22Rv1 (cell line): ENCODE data around the gene CROCC2.

Experiments used
- H3K27ac ChIP-seq: fragments of 450-650 bp; 2 replicates; pipeline ENCODE4 v1.5.1; 2017
- ZFX ChIP-seq: fragments of 450-650 bp; IDR thresholded peaks from 2 replicates; pipeline ENCODE4 v1.6.1; 2017; ENCODE audit warnings: antibody characterized with exemption, borderline replicate concordance
- TF ChIP-seq, protein P1 (sequence below): fragments of 450-650 bp; IDR thresholded peaks from 2 replicates; pipeline ENCODE4 v1.5.1; 2017; ENCODE audit warnings: mild to moderate bottlenecking

The CROCC2 gene

DNA sequence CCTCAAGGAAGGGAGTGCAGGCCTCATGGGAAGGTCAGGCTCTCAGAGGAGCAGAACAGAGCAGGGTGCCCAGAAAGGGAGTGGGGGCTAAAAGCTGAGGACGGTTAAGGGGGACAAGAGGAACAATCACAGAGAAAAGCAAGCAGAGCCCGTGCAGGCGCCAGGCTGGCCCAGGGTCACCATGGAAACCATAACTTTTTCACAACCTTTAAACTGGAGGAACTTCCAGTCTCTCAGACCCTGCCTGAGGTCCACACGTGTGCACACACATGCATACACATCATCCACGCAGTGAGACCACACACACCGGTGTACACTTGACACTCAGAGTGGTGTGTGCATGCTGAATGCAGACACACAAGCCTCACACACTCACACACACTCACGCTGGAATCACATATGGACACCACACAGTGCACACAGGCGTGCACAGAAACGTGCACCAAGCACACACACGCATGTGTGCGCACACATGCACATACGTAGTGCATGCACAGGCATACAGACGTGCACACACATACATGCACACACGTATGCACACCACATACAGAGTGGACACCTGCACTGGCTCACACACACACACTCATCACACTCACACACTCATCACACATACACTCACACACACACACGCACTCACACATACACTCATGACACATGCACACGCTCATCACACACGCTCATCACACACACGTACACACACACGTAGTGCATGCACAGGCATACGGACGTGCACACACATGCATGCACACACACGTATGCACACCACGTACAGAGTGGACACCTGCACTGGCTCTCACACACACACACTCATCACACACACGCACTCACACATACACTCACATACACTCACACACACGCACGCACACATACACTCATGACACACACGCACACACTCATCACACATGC lies 55.1 kb downstream of the CROCC2 start:
- H3K27ac ChIP-seq, result no peak overlapping the region
- TF ChIP-seq ZFX, result no peak
- TF ChIP-seq, protein P1, sequence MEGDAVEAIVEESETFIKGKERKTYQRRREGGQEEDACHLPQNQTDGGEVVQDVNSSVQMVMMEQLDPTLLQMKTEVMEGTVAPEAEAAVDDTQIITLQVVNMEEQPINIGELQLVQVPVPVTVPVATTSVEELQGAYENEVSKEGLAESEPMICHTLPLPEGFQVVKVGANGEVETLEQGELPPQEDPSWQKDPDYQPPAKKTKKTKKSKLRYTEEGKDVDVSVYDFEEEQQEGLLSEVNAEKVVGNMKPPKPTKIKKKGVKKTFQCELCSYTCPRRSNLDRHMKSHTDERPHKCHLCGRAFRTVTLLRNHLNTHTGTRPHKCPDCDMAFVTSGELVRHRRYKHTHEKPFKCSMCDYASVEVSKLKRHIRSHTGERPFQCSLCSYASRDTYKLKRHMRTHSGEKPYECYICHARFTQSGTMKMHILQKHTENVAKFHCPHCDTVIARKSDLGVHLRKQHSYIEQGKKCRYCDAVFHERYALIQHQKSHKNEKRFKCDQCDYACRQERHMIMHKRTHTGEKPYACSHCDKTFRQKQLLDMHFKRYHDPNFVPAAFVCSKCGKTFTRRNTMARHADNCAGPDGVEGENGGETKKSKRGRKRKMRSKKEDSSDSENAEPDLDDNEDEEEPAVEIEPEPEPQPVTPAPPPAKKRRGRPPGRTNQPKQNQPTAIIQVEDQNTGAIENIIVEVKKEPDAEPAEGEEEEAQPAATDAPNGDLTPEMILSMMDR, result no peak

DNA sequence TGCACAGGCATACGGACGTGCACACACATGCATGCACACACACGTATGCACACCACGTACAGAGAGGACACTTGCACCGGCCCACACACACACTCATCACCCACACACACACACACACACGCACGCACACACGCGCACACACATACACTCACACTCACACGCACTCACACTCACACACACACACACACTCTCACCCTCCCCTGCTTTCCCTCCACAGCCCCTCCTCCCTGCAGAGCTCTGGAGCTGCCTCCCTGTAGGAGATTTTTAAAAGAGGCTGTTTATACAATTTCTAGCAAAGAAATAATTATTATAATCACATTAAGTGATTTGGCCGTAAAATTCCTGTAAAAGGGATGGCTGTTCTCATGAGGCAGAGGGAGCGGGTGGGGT lies 55.8 kb downstream of the CROCC2 start:
- no peak overlapping the region for H3K27ac ChIP-seq
- no peak for TF ChIP-seq ZFX
- TF ChIP-seq, protein P1, result no peak

DNA sequence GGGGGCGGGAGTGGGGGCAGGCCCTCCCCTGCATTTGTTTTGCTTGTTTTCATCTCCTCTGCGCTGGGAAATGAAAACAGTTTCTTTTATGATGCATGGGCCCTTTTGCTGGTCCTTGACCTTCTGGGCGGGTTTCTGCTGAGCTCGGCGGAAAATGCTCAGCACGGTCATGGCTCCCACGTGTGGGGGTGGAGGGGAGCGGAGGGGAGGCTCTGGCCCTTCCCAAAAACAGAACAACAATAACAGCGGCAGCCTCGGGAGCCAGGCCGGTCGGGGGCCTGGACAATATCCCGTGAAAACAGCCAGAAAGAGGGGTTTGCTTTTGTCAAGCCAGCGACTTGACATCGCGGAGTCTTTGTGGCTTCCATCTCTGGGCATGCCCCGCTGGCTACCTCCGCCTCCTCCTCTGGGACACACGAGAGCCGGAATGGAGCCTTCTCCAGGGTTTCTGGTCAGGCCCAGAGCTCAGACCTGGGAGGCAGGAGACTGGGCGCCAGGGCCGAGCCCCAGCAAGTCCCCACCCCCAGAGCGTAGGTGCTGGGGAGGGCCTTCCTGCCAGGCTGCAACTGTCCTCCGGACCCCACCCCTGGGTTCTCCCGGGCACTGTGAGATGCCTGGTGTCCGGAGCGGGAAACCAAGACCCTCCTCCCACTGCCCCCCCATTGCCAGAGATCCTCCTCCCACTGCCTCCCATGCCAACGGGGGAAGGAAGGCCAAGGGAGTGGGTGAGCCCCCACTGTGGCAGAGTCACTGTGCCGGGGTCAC lies 56.3 kb downstream of the CROCC2 start:
- no peak overlapping the region for H3K27ac ChIP-seq
- TF ChIP-seq, protein P1, result no peak
- TF ChIP-seq ZFX, result no peak

DNA sequence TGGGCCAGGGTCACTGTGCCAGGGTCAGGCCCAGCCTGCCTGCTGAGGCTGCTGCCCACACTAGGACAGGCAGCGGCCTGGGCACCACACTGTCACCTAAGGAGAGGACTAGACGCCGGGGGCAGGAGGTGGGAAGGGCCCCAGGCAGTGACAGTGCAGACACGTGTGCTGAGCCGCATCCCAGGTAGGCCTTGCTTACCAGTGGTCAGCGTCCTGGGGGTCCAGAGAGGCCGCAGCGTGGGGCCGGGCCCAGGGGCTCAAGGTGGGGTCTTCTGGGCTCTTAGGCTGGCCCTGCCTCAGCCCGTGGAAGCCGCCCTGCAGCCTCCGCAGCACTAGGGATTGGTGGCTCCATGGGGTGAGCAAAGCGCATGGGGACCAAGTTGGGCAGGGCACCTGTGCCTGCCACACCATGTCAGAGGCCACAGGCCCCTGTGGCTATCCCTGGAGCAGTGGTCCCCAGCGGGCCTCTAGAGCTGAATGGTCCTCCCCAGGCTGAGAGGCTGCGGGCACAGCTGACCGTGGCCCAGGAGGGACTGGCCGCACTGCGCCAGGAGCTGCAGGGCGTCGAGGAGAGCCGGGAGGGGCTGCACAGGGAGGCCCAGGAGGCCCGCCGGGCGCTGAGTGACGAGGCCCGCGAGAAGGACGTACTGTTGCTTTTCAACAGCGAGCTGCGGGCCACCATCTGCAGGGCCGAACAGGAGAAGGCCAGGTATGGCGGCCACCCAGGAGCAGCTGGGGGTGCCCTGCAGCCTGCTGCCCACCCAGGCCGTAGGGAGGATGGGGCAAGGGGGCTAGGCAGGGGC lies 57.1 kb downstream of the CROCC2 start:
- no peak for TF ChIP-seq ZFX
- TF ChIP-seq, protein P1, result no peak
- no peak overlapping the region for H3K27ac ChIP-seq

DNA sequence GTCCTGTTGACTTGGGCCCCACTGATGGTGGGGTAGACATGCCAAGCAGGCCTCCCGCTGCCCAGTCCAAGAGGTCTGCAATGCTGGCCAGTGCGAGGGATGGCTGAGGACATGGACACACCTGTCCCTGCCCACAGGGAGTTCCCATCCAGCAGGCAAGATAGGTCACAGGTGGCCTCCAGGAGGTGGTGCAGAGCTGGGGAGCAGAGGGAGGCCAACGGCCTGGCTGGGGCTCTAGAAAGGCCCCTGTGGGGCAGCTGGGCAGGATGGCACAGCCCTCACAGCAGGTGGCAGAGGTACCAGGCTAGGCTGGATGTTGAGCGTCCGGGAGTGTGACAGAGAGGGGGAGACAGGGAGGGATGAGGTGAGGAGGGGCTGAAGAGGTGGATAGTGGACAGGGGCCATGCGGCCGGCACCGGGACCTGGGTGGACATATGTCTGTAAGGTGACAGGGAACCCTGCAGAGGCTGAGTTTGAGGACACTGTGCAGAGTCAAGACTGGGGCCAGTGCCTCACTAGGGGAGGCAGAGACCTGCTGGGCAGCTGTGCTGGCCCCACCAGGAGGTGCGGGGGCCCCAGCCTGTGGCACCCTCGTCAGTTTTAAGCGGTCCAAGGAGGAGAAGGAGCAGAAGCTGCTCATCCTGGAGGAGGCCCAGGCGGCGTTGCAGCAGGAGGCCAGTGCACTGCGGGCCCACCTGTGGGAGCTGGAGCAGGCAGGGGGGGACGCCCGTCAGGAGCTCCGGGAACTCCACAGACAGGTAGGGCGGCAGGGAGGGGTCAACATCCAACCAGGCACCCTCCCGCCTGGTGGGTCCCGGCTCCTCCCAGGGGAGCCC lies 58.0 kb downstream of the CROCC2 start:
- peak overlapping the region; percentile 29; the same call in 1 of the 2 replicates for H3K27ac ChIP-seq

DNA sequence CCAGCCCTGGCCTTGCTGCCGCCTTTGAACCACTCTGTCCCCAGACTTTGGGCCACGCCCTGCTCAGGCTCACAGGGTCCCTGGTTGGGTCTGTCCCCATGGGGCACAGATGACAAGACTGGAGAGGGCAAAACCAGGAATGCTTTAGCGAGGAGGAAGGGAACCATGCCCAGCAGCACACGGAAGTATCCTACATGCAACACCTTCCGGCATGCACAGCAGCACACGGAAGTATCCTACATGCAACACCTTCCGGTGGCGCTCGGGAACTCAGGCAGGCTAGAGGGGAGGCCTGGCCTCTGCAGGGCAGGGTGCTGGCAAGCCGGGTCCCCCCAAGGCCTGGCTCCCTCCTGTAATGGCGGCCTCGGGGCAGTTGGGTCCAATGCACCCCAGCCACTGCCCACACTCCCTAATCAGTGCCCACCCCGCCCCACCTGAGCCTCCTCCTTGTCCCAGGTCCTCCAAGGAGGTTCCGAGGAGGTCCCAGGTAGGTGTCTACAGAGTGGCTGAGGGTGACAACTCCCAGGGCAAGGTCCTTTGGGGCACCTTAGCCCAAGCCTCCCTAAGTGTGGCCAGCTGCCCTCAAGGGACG lies 58.7 kb downstream of the CROCC2 start:
- no peak for TF ChIP-seq ZFX
- TF ChIP-seq, protein P1, result no peak
- H3K27ac ChIP-seq, result peak overlapping the region; percentile 29; the same call in 1 of the 2 replicates

More for the DNA sequence above, 58.0 kb downstream of the CROCC2 start:
- TF ChIP-seq ZFX, result no peak
- TF ChIP-seq, protein P1, result no peak
